HuH-7.5 (cell line): Measurements from ENCODE around the gene PTGER2.

Experiments used
- DNase-seq: peaks from one replicate; pipeline ENCODE4 v3.0.0; 2011; ENCODE audit warnings: low spot score

The PTGER2 gene

GRCh38 chr14:52313903-52314594 is at the start of gene PTGER2:
Gene PTGER2, plus strand, starts transcription at chr14:52314312. Its CDS starts 237 bp downstream, at chr14:52314549.
- peak; percentile 48 for DNase-seq

- DNase-seq, result no peak
Measured at GRCh38 chr14:52265253-52265652, 48.9 kb upstream of the PTGER2 start.

GRCh38 chr14:52266179-52266578 is 47.9 kb upstream of the PTGER2 start:
- no peak for DNase-seq

GRCh38 chr14:52266782-52267181 is 47.3 kb upstream of the PTGER2 start:
- DNase-seq, result no peak

- DNase-seq, result no peak
Measured at GRCh38 chr14:52267501-52268278, 46.4 kb upstream of the PTGER2 start, which contains the start of gene PTGDR. Gene PTGDR, plus strand, starts transcription at chr14:52267698. Its CDS starts 117 bp downstream, at chr14:52267815.

- DNase-seq, result no peak
Measured at GRCh38 chr14:52268279-52269061, 45.6 kb upstream of the PTGER2 start.

- no peak for DNase-seq
Measured at GRCh38 chr14:52269100-52269499, 45.0 kb upstream of the PTGER2 start.

GRCh38 chr14:52269982-52270381 is 44.1 kb upstream of the PTGER2 start:
- no peak for DNase-seq

GRCh38 chr14:52271538-52271937 is 42.6 kb upstream of the PTGER2 start:
- no peak for DNase-seq

- DNase-seq, result peak; percentile 25
Measured at GRCh38 chr14:52272375-52272774, 41.7 kb upstream of the PTGER2 start.

- no peak for DNase-seq
Measured at GRCh38 chr14:52275372-52275771, 38.7 kb upstream of the PTGER2 start.

GRCh38 chr14:52277552-52277951 is 36.6 kb upstream of the PTGER2 start:
- DNase-seq, result no peak

- DNase-seq, result no peak
Measured at GRCh38 chr14:52279408-52279807, 34.7 kb upstream of the PTGER2 start.

- DNase-seq, result no peak
Measured at GRCh38 chr14:52283099-52283498, 31.0 kb upstream of the PTGER2 start.

GRCh38 chr14:52286661-52287649 is 27.2 kb upstream of the PTGER2 start:
- DNase-seq, result no peak

- DNase-seq, result no peak
Measured at GRCh38 chr14:52296378-52296777, 17.7 kb upstream of the PTGER2 start.

- DNase-seq, result no peak
Measured at GRCh38 chr14:52298795-52299194, 15.3 kb upstream of the PTGER2 start.

- DNase-seq, result peak; percentile 30
Measured at GRCh38 chr14:52299692-52300278, 14.3 kb upstream of the PTGER2 start.

- DNase-seq, result no peak
Measured at GRCh38 chr14:52303236-52303635, 10.9 kb upstream of the PTGER2 start.

- no peak for DNase-seq
Measured at GRCh38 chr14:52304248-52304904, 9.7 kb upstream of the PTGER2 start.
